GM21390 (cell line): ENCODE measurements around the gene DNAJC12.
"Not testable (repeated sequence)": the region's sequence is repeated elsewhere in the genome, so short reads cannot be mapped to it uniquely, and the experiment has no call there.

ENCODE experiments used
- ATAC-seq: cut with Tn5 transposase; IDR thresholded peaks from one replicate; pipeline ENCODE4 v1.9.1; 2021; ENCODE audit not compliant: unreplicated experiment

Gene DNAJC12

GRCh38 chr10:67839951-67840350 is 2.0 kb upstream of the DNAJC12 start:
- no peak for ATAC-seq

GRCh38 chr10:67839511-67839910 is 1.5 kb upstream of the DNAJC12 start:
- not testable (repeated sequence) for ATAC-seq

- no peak for ATAC-seq
Measured at GRCh38 chr10:67836972-67837371, 1.0 kb downstream of the DNAJC12 start.

- ATAC-seq, result no peak
Measured at GRCh38 chr10:67836488-67836887, 1.5 kb downstream of the DNAJC12 start.

GRCh38 chr10:67835541-67836394 is 2.2 kb downstream of the DNAJC12 start:
- not testable (repeated sequence) for ATAC-seq

GRCh38 chr10:67834375-67834774 is 3.6 kb downstream of the DNAJC12 start:
- no peak for ATAC-seq

- ATAC-seq, result no peak
Measured at GRCh38 chr10:67827811-67828210, 10.2 kb downstream of the DNAJC12 start.

- no peak for ATAC-seq
Measured at GRCh38 chr10:67819768-67820204, 18.2 kb downstream of the DNAJC12 start.

GRCh38 chr10:67818323-67818722 is 19.7 kb downstream of the DNAJC12 start:
- ATAC-seq, result no peak

- ATAC-seq, result no peak
Measured at GRCh38 chr10:67816719-67817118, 21.3 kb downstream of the DNAJC12 start.

GRCh38 chr10:67815571-67816059 is 22.4 kb downstream of the DNAJC12 start:
- ATAC-seq, result no peak

GRCh38 chr10:67812007-67812406 is 26.0 kb downstream of the DNAJC12 start:
- ATAC-seq, result no peak

GRCh38 chr10:67809107-67809506 is 28.9 kb downstream of the DNAJC12 start:
- ATAC-seq, result no peak

GRCh38 chr10:67808704-67809103 is 29.3 kb downstream of the DNAJC12 start:
- no peak for ATAC-seq

GRCh38 chr10:67807855-67808456 is 30.0 kb downstream of the DNAJC12 start:
- no peak for ATAC-seq

GRCh38 chr10:67804395-67804678 is 33.7 kb downstream of the DNAJC12 start:
- no peak for ATAC-seq

GRCh38 chr10:67803588-67804394 is 34.2 kb downstream of the DNAJC12 start:
- ATAC-seq, result peak; percentile 87

GRCh38 chr10:67802767-67803538 is 35.0 kb downstream of the DNAJC12 start:
- peak; percentile 32 for ATAC-seq

- no peak for ATAC-seq
Measured at GRCh38 chr10:67801118-67801517, 36.9 kb downstream of the DNAJC12 start.

- no peak for ATAC-seq
Measured at GRCh38 chr10:67794909-67795460, 43.0 kb downstream of the DNAJC12 start.

GRCh38 chr10:67794256-67794655 is 43.7 kb downstream of the DNAJC12 start:
- no peak for ATAC-seq
